HCT116 (cell line): ENCODE results near the gene ENTPD8. TPM values are rescaled to one million over a fixed set of nuclear protein-coding genes. Genes with fewer than 3 reads are reported as not detected.

Experiments
- ATAC-seq: fragments of 200-7000 bp; cut with Tn5 transposase; 2 replicates; pipeline ENCODE4 v1.9.1; 2020; ENCODE audit warnings: mild to moderate bottlenecking, moderate library complexity
- BruUV-seq: library from RNA; stranded (reverse); fragments of 400-500 nt; replicated peaks from 2 replicates; lab custom pipeline; 2021; lab: Mats Ljungman, UMichigan
- CTCF ChIA-PET: fragments of 300-600 bp; sonication (Branson Sonifier 250); formaldehyde crosslinking; loops from one replicate; lab custom pipeline; 2021; ENCODE audit warnings: antibody characterized with exemption; lab: Charles Lee
- POLR2A ChIA-PET: fragments of 300-600, 350-600 bp; sonication (Branson Sonifier 250); formaldehyde crosslinking; loops from one replicate; lab custom pipeline; 2021; ENCODE audit warnings: antibody characterized with exemption; lab: Charles Lee
- RAD21 ChIA-PET, 2 experiments: fragments of 300-600 bp; sonication (Branson Sonifier 250); formaldehyde crosslinking; loops; one replicate each; lab custom pipeline; 2023; ENCODE audit warnings: low total read pairs in 2 of 2; ENCODE audit not compliant: uncharacterized antibody in 2 of 2, unreplicated experiment in 2 of 2, low non-redundant PET in 1 of 2; lab: Charles Lee
- DNase-seq: peaks from one replicate; pipeline ENCODE4 v3.0.0-alpha.2; 2010; ENCODE audit warnings: low read depth, low spot score
- H2AFZ ChIP-seq: fragments of 200-600 bp; shearing (Covaris generic), sonication (generic); 2 replicates; pipeline ENCODE4 v1.6.1; 2017; ENCODE audit warnings: low read depth, mixed run types, mixed read lengths, antibody characterized with exemption, low read length; ENCODE audit not compliant: poor library complexity, severe bottlenecking
- H3K27ac ChIP-seq: 2 replicates; pipeline ENCODE4 v1.5.1; 2012; ENCODE audit warnings: low read depth, low read length
- H3K27me3 ChIP-seq: fragments of 200-600 bp; sonication (generic); 2 replicates; pipeline ENCODE4 v1.6.1; 2016; ENCODE audit warnings: mixed run types, low read length, mixed read lengths; ENCODE audit not compliant: insufficient read depth
- H3K36me3 ChIP-seq, 2 experiments: fragments of 200-500 bp in 1 of 2; fragments of 200-600 bp in 1 of 2; sonication (Bioruptor generic) in 1 of 2; sonication (generic) in 1 of 2; 2 replicates each; pipeline versions ENCODE4 v1.5.1 to v1.6.1; 2014 to 2016; ENCODE audit warnings: low read length in 2 of 2, inconsistent platforms in 1 of 2, mixed read lengths in 1 of 2, mixed run types in 1 of 2; ENCODE audit not compliant: insufficient read depth in 2 of 2, control insufficient read depth in 1 of 2
- H3K4me1 ChIP-seq, 2 experiments: fragments of 200-600 bp in 1 of 2; sonication (generic) in 1 of 2; 2 replicates each; pipeline versions ENCODE4 v1.5.1 to v1.6.1; 2012 to 2017; ENCODE audit warnings: low read length in 2 of 2, inconsistent platforms in 1 of 2, mild to moderate bottlenecking in 1 of 2, mixed read lengths in 1 of 2, mixed run types in 1 of 2, moderate library complexity in 1 of 2; ENCODE audit not compliant: insufficient read depth in 2 of 2, control insufficient read depth in 1 of 2
- H3K4me2 ChIP-seq: fragments of 200-600 bp; sonication (generic); 2 replicates; pipeline ENCODE4 v1.6.1; 2017; ENCODE audit warnings: mixed run types, low read length, mixed read lengths
- H3K4me3 ChIP-seq, 2 experiments: fragments of 200-600 bp in 1 of 2; sonication (generic) in 1 of 2; replicated peaks in 1 of 2; 2 replicates each; pipeline ENCODE4 v1.5.1; 2011 to 2016; ENCODE audit warnings: low read length in 2 of 2, control low read depth in 1 of 2, low read depth in 1 of 2, mild to moderate bottlenecking in 1 of 2, mixed read lengths in 1 of 2, mixed run types in 1 of 2
- H3K79me2 ChIP-seq: fragments of 200-600 bp; sonication (generic); 2 replicates; pipeline ENCODE4 v1.6.1; 2017; ENCODE audit warnings: mild to moderate bottlenecking, mixed run types, low read length, moderate library complexity, mixed read lengths; ENCODE audit not compliant: insufficient read depth
- H3K9ac ChIP-seq: fragments of 200-600 bp; sonication (generic); 2 replicates; pipeline ENCODE4 v1.6.1; 2016; ENCODE audit warnings: low read length, mixed read lengths
- H3K9me2 ChIP-seq: fragments of 200-600 bp; sonication (generic), shearing (Covaris generic); 2 replicates; pipeline ENCODE4 v1.6.1; 2017; ENCODE audit warnings: mixed run types, mild to moderate bottlenecking, moderate library complexity; ENCODE audit not compliant: insufficient read depth
- H3K9me3 ChIP-seq, 2 experiments: fragments of 200-500 bp in 1 of 2; fragments of 200-600 bp in 1 of 2; sonication (Bioruptor generic) in 1 of 2; sonication (generic) in 1 of 2; 2 replicates each; pipeline ENCODE4 v1.6.1; 2014 to 2017; ENCODE audit warnings: low read length in 2 of 2, mixed read lengths in 2 of 2, inconsistent platforms in 1 of 2, low read depth in 1 of 2, mild to moderate bottlenecking in 1 of 2, mixed run types in 1 of 2, moderate library complexity in 1 of 2; ENCODE audit not compliant: control insufficient read depth in 1 of 2, insufficient read depth in 1 of 2
- H4K20me1 ChIP-seq: fragments of 200-600 bp; sonication (generic), shearing (Covaris generic); 2 replicates; pipeline ENCODE4 v1.6.1; 2017; ENCODE audit warnings: mixed run types, mild to moderate bottlenecking, moderate library complexity; ENCODE audit not compliant: insufficient read depth
- CBX3 ChIP-seq: IDR thresholded peaks from 2 replicates; pipeline ENCODE4 v1.6.1; 2012; ENCODE audit warnings: low read depth
- CEBPB ChIP-seq: IDR thresholded peaks from 2 replicates; pipeline ENCODE4 v1.6.1; 2012; ENCODE audit warnings: low read depth
- CTCF ChIP-seq, 3 experiments: fragments of 200-600 bp in 1 of 3; sonication (generic) in 1 of 3; IDR thresholded peaks in 2 of 3; conservative IDR thresholded peaks in 1 of 3; 2 replicates each; pipeline ENCODE4 v1.5.1; 2012 to 2017; ENCODE audit warnings: low read depth in 2 of 3, low read length in 2 of 3, antibody characterized with exemption in 1 of 3, borderline replicate concordance in 1 of 3, control low read depth in 1 of 3, mild to moderate bottlenecking in 1 of 3, mixed read lengths in 1 of 3, mixed run types in 1 of 3, moderate library complexity in 1 of 3; ENCODE audit not compliant: insufficient read depth in 1 of 3
- EGR1 ChIP-seq: IDR thresholded peaks from 2 replicates; pipeline ENCODE4 v1.6.1; 2012; ENCODE audit warnings: low read depth
- EZH2 ChIP-seq: fragments of 200-600 bp; sonication (generic); IDR thresholded peaks from 2 replicates; pipeline ENCODE4 v1.6.1; 2017; ENCODE audit warnings: antibody characterized with exemption, mixed run types
- EZH2phosphoT487 ChIP-seq: fragments of 200-600 bp; IDR thresholded peaks from 2 replicates; pipeline ENCODE4 v1.6.1; 2018; ENCODE audit warnings: antibody characterized with exemption, borderline replicate concordance
- FOSL1 ChIP-seq: IDR thresholded peaks from 2 replicates; pipeline ENCODE4 v1.6.1; 2012; ENCODE audit warnings: low read depth
- JUND ChIP-seq: IDR thresholded peaks from 2 replicates; pipeline ENCODE4 v1.6.1; 2012
- MAX ChIP-seq: IDR thresholded peaks from 2 replicates; pipeline ENCODE4 v1.6.1; 2012
- POLR2AphosphoS5 ChIP-seq: IDR thresholded peaks from 2 replicates; pipeline ENCODE4 v1.6.1; 2011; ENCODE audit warnings: mild to moderate bottlenecking, low read depth, low read length, moderate library complexity
- REST ChIP-seq: IDR thresholded peaks from 2 replicates; pipeline ENCODE4 v1.6.1; 2012; ENCODE audit warnings: low read depth
- SP1 ChIP-seq: IDR thresholded peaks from 2 replicates; pipeline ENCODE4 v1.6.1; 2012; ENCODE audit warnings: low read depth
- SRF ChIP-seq: IDR thresholded peaks from 2 replicates; pipeline ENCODE4 v1.6.1; 2012; ENCODE audit warnings: low read depth
- YY1 ChIP-seq: IDR thresholded peaks from 2 replicates; pipeline ENCODE4 v1.6.1; 2011; ENCODE audit warnings: low read length, low read depth, moderate library complexity, mild to moderate bottlenecking; ENCODE audit not compliant: insufficient replicate concordance; ENCODE audit errors: extremely low read depth
- ZBTB33 ChIP-seq: IDR thresholded peaks from 2 replicates; pipeline ENCODE4 v1.6.1; 2011; ENCODE audit warnings: mild to moderate bottlenecking, low read length, moderate library complexity; ENCODE audit not compliant: insufficient replicate concordance; ENCODE audit errors: extremely low read depth
- ZNF274 ChIP-seq: fragments of 200-500 bp; sonication (Bioruptor generic); IDR thresholded peaks from 2 replicates; pipeline ENCODE4 v1.6.1; 2014; ENCODE audit warnings: mild to moderate bottlenecking, low read depth, low read length, inconsistent platforms
- intact Hi-C: fragments of 100-400 bp; cut with micrococcal nuclease; formaldehyde crosslinking; loops from 2 replicates; pipeline ENCODE4 v1.10.0; 2022
- total RNA-seq: library from RNA; stranded (reverse); gene quantifications from one replicate; pipeline ENCODE4 v1.2.1, GENCODE V29; 2021; ENCODE audit not compliant: unreplicated experiment
- TF ChIP-seq, protein P1 (sequence below): IDR thresholded peaks from 2 replicates; pipeline ENCODE4 v1.6.1; 2012

Gene ENTPD8
- total RNA-seq, 1 experiment from 2014 or later: 1.7 TPM

GRCh38 chr9:137461663-137462395 is 20.7 kb upstream of the ENTPD8 start:
- H3K9me3 ChIP-seq: no peaks in the 10 kb centered on the region
- H3K79me2 ChIP-seq: peaks cover 21% of the 10 kb centered on the region
- peaks cover 4 to 9% of the 10 kb centered on the region in 2 experiments; a peak in 2 of 4 replicates for H3K36me3 ChIP-seq
- peak overlapping the region; percentile 65 for H3K4me2 ChIP-seq
- no peaks in the 10 kb centered on the region for H4K20me1 ChIP-seq
- intact Hi-C loops: no loop called here
- H3K4me1 ChIP-seq: peaks cover 19 to 43% of the 10 kb centered on the region in 2 experiments
- BruUV-seq: no TSS peak
- H3K4me3 ChIP-seq: peak overlapping the region; percentile 11 to 18; a peak in 2 of 4 replicates
- ATAC-seq: peak; percentile 83
- no peaks in the 10 kb centered on the region for H3K9me2 ChIP-seq
- RAD21 ChIA-PET: no interaction called here
- no peak overlapping the region; the same call in 1 of the 2 replicates for H3K27ac ChIP-seq
- TF ChIP-seq EZH2phosphoT487: no peak
- TF ChIP-seq JUND: no peak
- TF ChIP-seq EGR1: no peak
- peak in 2 of 3 experiments; percentile 23 to 30; a peak in 2 of 6 replicates for TF ChIP-seq CTCF (IDR thresholded peaks at IDR 0.05 in 2 of 3, conservative IDR thresholded peaks at IDR 0.05 in 1 of 3; ENCODE audit: borderline replicate concordance in 1 of 3, insufficient read depth in 1 of 3, low read depth in 2 of 3, low read length in 2 of 3)
- TF ChIP-seq YY1: no peak
- no peak for TF ChIP-seq ZNF274
- TF ChIP-seq CBX3: no peak
- no peak for TF ChIP-seq REST
- TF ChIP-seq SRF: no peak
- no peak for TF ChIP-seq CEBPB
- no peak for TF ChIP-seq SP1
- no peak for TF ChIP-seq FOSL1
- TF ChIP-seq ZBTB33: no peak
- no peak for TF ChIP-seq MAX
- peak; percentile 43 for TF ChIP-seq POLR2AphosphoS5
- no peak for TF ChIP-seq EZH2
- TF ChIP-seq, protein P1, sequence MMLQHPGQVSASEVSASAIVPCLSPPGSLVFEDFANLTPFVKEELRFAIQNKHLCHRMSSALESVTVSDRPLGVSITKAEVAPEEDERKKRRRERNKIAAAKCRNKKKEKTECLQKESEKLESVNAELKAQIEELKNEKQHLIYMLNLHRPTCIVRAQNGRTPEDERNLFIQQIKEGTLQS: no peak
- TF ChIP-seq, all 23 proteins: peak for 2
- DNase-seq: peak; percentile 78
- no peaks in the 10 kb centered on the region for H3K27me3 ChIP-seq
- ChIA-PET CTCF (no interaction called here), POLR2A (interaction anchor here (0.7 kb wide), 1 partner anchor 20 kb away, joined by 3 read pairs; the partner anchor contains the start of gene ENTPD8)
- H2AFZ ChIP-seq: no peak overlapping the region
- H3K9ac ChIP-seq: peak overlapping the region; percentile 4; the same call in 1 of the 2 replicates
